Measurements from ENCODE around the gene NHLRC4. TPM values are rescaled to one million over a fixed set of nuclear protein-coding genes. Genes with fewer than 3 reads are reported as not detected.

NHLRC4 gene
- total and polyA plus RNA-seq, 4 donors, result 0.17 to 7.0 (median 0.25) TPM; not detected in 1

- no peak overlapping the region for H3K9ac ChIP-seq (ENCODE audit: low read depth in 1 of 2, low read length in 2 of 2)
- no peak overlapping the region for H3K27ac ChIP-seq (ENCODE audit: low read depth in 1 of 2, low read length in 2 of 2)
- H3K9me3 ChIP-seq (ENCODE audit: control insufficient read depth in 4 of 4, low read length in 3 of 4), result no peaks in the 10 kb centered on the region
- DNase-seq (ENCODE audit: low spot score), result no peak
- TF ChIP-seq REST (IDR thresholded peaks at IDR 0.05), result no peak
- TF ChIP-seq RAD21 (IDR thresholded peaks at IDR 0.05), result no peak
- TF ChIP-seq HNF4G (IDR thresholded peaks at IDR 0.05), result no peak
- TF ChIP-seq ZBTB33 (IDR thresholded peaks at IDR 0.05), result no peak
- peaks cover 2 to 7% (median 2%) of the 10 kb centered on the region in 4 donors for H3K4me1 ChIP-seq (ENCODE audit: control insufficient read depth in 4 of 4, insufficient read depth in 4 of 4, low read length in 3 of 4)
- peaks cover 14 to 27% (median 16%) of the 10 kb centered on the region in 4 donors for H3K36me3 ChIP-seq (ENCODE audit: control insufficient read depth in 4 of 4, insufficient read depth in 3 of 4, low read depth in 1 of 4, low read length in 3 of 4)
- H3K4me3 ChIP-seq (ENCODE audit: low read depth in 1 of 3, low read length in 3 of 3), result no peak overlapping the region
- H3K27me3 ChIP-seq (ENCODE audit: control insufficient read depth in 4 of 4, insufficient read depth in 4 of 4, low read length in 3 of 4), result no peaks in the 10 kb centered on the region
- WGBS, result 94% methylated on average over 13 of the region's 13 CpGs
Measured at GRCh38 chr16:520847-521246, 46.0 kb upstream of the NHLRC4 start.

- H3K36me3 ChIP-seq (ENCODE audit: control insufficient read depth in 4 of 4, insufficient read depth in 3 of 4, low read depth in 1 of 4, low read length in 3 of 4), result peaks cover 10 to 22% (median 13%) of the 10 kb centered on the region in 4 donors
- TF ChIP-seq MAX (IDR thresholded peaks at IDR 0.05) (no peak), ATF3 (IDR thresholded peaks at IDR 0.05) (no peak)
- H3K4me1 ChIP-seq (ENCODE audit: control insufficient read depth in 4 of 4, insufficient read depth in 4 of 4, low read length in 3 of 4), result peaks cover 5 to 14% (median 10%) of the 10 kb centered on the region in 4 donors
- no peaks in the 10 kb centered on the region for H3K27me3 ChIP-seq (ENCODE audit: control insufficient read depth in 4 of 4, insufficient read depth in 4 of 4, low read length in 3 of 4)
- no peaks in the 10 kb centered on the region for H3K9me3 ChIP-seq (ENCODE audit: control insufficient read depth in 4 of 4, low read length in 3 of 4)
- H3K4me3 ChIP-seq (ENCODE audit: low read depth in 1 of 3, low read length in 3 of 3), result no peak overlapping the region
- H3K27ac ChIP-seq (ENCODE audit: low read depth in 1 of 2, low read length in 2 of 2), result no peak overlapping the region
- 87% methylated on average over 34 of the region's 34 CpGs for WGBS
- no peak for DNase-seq (ENCODE audit: low spot score)
- no peak overlapping the region for H3K9ac ChIP-seq (ENCODE audit: low read depth in 1 of 2, low read length in 2 of 2)
Measured at GRCh38 chr16:521381-522210, 45.2 kb upstream of the NHLRC4 start.

- H3K9me3 ChIP-seq (ENCODE audit: control insufficient read depth in 4 of 4, low read length in 3 of 4), result no peaks in the 10 kb centered on the region
- no peak overlapping the region for H3K4me3 ChIP-seq (ENCODE audit: low read depth in 1 of 3, low read length in 3 of 3)
- H3K27ac ChIP-seq (ENCODE audit: low read depth in 1 of 2, low read length in 2 of 2), result no peak overlapping the region
- peaks cover 5 to 19% (median 11%) of the 10 kb centered on the region in 4 donors for H3K4me1 ChIP-seq (ENCODE audit: control insufficient read depth in 4 of 4, insufficient read depth in 4 of 4, low read length in 3 of 4)
- H3K36me3 ChIP-seq (ENCODE audit: control insufficient read depth in 4 of 4, insufficient read depth in 3 of 4, low read depth in 1 of 4, low read length in 3 of 4), result peaks cover 8 to 22% (median 12%) of the 10 kb centered on the region in 4 donors
- no peak overlapping the region for H3K9ac ChIP-seq (ENCODE audit: low read depth in 1 of 2, low read length in 2 of 2)
- no peaks in the 10 kb centered on the region for H3K27me3 ChIP-seq (ENCODE audit: control insufficient read depth in 4 of 4, insufficient read depth in 4 of 4, low read length in 3 of 4)
- 68% methylated on average over 23 of the region's 23 CpGs for WGBS
- DNase-seq (ENCODE audit: low spot score), result no peak
- TF ChIP-seq NR2F2 (IDR thresholded peaks at IDR 0.05) (no peak), SP1 (IDR thresholded peaks at IDR 0.05) (no peak), RXRA (IDR thresholded peaks at IDR 0.05) (no peak), CTCF (IDR thresholded peaks at IDR 0.05; ENCODE audit: low read depth, low read length, missing input control) (no peak), JUND (IDR thresholded peaks at IDR 0.05) (no peak), EGR1 (IDR thresholded peaks at IDR 0.05; ENCODE audit: low read depth in 2 of 2) (no peak), ATF3 (IDR thresholded peaks at IDR 0.05) (no peak), FOXA2 (IDR thresholded peaks at IDR 0.05) (no peak), YY1 (IDR thresholded peaks at IDR 0.05) (no peak), FOXA1 (IDR thresholded peaks at IDR 0.05) (no peak)
Measured at GRCh38 chr16:522320-523096, 44.3 kb upstream of the NHLRC4 start.

All from liver (tissue), 9 donors.